Fibroblast of skin of right quadriceps (primary cell): ENCODE results near the gene FCHO1.
A peak's percentile ranks its signal among the peaks of the same experiment; 100 is the strongest.

Source experiments
- DNase-seq: peaks from one replicate; pipeline ENCODE4 v3.0.0-alpha.2; 2013

The FCHO1 gene

GRCh38 chr19:17734146-17734545, 17.1 kb upstream of the FCHO1 start:
- DNase-seq: no peak

GRCh38 chr19:17735410-17735809, 15.9 kb upstream of the FCHO1 start:
- DNase-seq: no peak

DNA sequence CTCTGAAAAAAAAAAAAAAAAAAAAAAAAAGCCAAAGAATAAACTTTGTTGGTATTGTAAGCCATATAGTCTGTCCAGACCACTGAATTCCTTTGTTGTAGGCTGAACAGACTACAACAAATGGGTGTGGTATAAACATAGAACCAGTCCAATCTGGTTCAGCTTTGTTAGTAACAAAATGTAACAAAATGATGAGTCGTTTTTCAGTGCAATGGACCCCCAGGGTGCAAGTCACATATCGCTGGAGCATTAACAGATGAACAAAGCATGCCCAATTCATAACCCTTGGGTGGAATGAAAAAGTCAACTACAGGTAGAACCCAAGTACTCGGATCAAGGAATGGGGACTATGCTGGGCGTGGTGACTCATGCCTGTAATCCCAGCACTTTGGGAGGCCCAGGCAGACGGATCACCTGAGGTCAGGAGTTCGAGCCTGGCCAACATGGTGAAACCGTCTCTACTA, 13.6 kb upstream of the FCHO1 start:
- peak; percentile 35 for DNase-seq

DNA sequence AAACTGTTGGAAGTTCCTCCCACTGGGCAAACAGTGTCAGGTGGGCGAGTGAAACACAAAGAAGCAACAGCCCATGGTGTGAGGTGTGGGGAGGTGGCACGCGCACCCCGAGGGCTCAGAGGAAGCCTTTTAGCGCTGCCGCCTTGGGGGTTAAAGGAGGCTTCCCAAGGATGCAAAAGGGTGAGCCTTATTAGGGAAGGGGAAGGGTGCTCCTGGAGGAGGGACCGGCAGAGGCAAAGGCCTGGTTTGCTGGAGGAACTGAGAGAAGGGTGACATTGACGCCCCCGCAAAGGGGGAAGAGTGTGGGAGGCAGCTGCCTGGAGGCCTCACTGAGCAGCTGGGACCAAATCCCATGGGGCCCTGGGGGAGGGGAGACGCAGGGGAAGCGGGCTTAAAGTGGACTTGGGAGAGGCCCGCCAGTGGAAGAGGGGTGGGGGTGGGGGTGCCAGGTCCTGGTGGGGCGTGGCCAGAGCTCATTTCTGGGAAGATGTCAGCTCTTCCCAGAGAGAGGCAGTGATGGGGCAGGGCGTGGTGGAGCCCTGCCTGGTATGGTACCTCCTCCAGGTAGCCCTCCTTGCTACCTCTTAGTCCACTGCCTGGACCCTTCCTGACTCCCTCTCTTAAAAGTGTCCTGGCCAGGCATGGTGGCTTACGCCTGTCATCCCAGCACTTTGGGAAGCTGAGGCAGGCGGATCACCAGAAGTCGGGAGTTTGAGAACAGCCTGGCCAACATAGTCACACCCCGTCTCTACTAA, 12.0 kb upstream of the FCHO1 start:
- DNase-seq: peak; percentile 18

- no peak for DNase-seq
These were observed 9.8 kb upstream of the FCHO1 start for GRCh38 chr19:17741456-17741855.

DNA sequence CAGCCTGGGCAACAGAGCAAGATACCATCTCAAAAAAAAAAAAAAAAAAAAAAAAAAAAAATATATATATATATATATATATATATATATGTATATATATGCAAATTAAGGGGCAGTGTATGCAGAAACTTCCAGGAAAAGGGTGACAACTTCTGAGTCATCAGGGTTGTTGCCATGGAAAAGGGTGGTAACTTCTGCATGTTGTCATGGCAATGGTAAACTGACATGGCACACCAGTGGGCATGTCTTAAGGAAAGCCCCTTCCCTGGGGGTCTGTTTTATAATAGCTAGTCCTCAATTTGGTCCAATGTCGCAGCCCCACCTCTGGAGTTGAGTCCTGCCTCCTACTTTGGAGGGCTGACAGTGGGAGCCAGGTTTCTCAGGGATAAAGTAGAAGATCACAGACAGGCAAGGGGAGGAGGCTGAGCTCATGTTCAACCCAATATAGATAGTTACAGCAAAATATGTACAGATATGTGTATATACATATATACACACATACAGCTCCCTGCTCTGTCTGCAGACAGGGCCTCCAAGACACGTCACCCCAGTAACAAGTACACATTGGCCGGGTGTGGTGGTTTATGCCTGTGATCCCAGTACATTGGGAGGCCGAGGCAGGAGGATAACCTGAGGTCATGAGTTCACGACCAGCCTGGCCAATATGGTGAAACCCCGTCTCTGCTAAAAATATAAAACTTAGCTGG, 7.2 kb upstream of the FCHO1 start:
- DNase-seq: peak; percentile 49

- peak; percentile 92 for DNase-seq
These were observed 3.8 kb upstream of the FCHO1 start for GRCh38 chr19:17747205-17748098.

DNA sequence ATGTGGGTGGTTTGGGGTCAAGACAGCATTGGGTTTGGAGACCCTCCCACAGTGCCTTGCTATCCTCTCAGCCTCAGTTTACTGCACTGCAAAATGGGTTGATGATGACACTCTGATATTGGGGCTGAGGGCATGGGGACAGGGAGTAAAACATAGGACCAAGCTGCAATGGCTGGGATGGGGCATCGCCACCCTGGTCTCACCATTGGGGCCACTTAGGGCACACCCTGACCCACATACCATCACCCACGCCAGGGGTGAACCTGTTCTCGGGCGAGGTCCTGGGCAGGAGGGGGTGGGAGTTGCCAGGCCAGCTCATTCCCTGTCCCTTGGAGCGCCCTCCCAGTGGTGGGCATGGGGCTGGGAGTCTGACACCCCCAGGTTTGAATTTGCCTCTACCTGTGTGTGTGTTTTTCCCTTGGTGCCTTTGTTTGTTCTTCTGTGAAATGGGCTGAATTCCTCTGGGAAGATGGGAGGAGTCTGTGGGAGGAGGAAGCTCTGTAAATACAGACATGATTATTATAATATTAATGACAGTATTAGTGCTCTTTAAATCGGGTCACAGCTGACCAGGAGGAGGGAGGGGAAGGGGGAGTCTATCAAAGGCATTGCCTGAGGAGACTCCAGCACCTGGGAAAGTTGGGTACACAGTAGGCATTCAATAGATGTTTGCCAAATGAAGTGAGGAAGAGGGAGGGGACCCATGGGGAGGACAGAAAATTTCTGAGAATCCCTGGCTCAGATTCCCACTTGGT, 2.2 kb upstream of the FCHO1 start:
- no peak for DNase-seq

GRCh38 chr19:17749912-17750317, 1.4 kb upstream of the FCHO1 start:
- DNase-seq: no peak

DNA sequence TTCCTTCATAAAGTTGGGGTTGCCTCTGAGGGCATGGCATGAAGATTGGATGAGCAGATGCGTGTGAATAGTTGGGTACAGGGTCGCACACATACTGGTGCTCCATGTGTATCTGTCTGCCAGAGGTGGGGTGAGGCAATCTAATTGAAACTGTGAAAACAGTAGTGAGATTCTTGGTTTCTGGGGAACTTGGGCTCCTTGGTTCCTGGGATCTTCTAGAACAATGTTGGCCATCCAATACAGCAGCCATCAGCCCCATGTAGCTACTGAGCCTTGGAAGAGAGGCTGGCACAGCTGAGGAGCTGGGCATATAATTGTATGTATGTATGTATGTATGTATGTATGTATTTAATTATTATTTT, 616 bp downstream of the FCHO1 start:
- no peak for DNase-seq

DNA sequence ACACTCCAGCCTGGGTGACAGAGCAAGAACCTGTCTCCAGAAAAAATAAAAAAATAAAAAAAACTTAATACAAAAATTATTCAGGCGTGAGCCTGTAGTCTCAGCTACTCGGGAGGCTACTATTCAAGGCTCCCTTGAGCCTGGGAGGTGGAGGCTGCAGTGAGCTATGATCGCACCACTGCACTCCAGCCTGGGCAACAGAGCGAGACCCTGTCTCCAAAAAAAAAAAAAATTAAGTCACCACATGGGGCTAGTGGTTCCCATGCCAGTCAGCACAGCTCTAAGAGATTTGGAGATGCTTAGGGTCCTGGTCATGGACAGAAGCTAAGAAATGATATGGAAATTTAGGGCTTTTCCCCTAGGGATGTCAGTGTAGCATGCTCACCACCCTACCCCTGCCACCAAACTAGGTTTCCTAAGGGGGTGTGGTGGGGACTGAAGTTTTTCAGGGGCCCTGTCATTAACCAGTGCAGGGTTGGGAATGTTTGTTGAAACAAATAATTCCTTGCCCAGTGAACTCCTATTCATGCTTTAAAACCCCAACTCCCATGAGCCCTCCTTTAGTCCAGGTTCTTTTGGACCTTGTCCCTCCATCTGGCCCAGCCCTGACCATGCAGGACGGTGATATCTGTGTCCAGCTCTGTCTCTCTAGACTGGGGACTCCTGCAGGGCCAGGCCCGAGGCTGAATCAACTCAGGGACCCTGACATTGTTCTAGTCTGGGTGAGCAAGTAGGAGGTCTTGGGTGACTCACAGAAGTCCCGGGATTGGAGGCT, 1.8 kb downstream of the FCHO1 start:
- DNase-seq: no peak

- no peak for DNase-seq
These were observed 2.7 kb downstream of the FCHO1 start for GRCh38 chr19:17753976-17754375.

- no peak for DNase-seq
These were observed 3.6 kb downstream of the FCHO1 start for GRCh38 chr19:17754634-17755442.

DNA sequence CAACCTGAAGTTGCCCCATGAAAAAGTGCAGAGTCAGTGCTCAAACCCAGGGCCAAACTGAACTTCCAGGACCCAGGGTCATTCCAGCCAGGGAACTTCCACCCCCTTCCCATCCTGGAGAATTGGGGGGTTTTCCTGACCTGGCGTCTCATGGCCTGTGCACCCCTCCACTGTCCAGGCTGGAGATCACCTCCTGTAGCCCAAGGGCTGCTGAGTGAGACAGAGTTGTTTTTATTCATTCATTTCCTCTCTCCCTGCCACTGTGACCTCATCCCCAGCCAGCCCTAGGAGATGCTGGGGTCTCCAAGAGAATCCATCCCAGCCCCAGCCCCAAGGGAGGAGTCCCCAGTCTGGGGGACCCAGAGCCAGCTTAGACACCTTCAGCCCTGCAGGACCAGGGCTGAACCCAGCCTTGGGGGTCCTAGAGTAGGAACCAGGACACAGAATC, 4.2 kb downstream of the FCHO1 start:
- no peak for DNase-seq

GRCh38 chr19:17755977-17756670, 4.8 kb downstream of the FCHO1 start:
- peak; percentile 37 for DNase-seq

- peak; percentile 48 for DNase-seq
These were observed 5.8 kb downstream of the FCHO1 start for GRCh38 chr19:17757125-17757524.

DNA sequence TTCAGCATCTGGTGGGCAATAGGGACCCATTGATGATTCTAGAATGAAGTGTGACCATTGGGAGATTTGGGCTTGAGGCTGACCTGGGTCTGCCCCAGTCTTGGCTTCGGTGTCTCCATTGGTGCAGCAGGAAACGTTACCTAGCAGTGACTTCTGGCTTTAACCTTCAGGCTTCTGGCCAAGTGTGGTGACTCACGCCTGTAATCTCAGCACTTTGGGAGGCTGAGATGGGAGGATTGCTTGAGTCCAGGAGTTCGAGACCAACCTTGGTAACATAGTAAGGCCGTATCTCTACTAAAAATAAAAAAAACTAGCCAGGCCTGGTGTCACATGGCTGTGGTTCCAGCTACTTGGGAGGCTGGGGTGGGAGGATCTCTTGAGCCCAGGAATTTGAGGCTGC, 7.2 kb downstream of the FCHO1 start:
- DNase-seq: no peak

- DNase-seq: no peak
These were observed 9.9 kb downstream of the FCHO1 start for GRCh38 chr19:17761148-17761547.

DNA sequence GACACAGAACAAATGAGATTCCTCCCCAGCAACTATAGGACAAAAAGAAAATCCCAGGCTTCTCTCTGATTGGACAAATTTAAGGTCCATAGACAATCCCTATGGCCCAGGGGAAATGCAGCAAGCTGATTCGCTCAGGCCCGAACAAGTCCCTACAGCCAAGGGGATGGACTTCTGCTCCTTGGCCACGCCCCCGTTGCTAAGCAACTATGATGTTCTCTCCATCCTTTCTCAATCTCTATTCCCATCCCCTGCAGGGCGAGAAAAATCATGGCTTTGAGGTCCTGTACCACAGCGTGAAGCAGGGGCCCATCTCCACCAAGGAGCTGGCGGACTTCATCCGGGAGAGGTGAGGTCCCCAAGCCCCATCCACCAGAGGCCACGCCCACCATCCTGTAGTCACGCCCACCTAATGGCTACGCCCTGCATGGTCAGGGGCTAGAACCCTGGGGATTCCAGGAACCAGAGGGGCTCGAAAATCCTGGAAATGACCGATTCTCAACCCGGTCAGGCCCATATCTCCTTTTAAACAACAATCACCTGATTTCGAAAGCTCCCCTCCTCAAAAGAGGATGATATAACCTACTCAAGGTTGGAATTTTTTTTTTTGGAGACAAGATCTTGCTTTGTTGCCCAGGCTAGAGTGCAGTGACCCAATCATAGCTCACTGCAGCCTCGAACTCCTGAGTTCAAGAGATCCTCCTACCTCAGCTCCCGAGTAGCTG, 11.4 kb downstream of the FCHO1 start:
- DNase-seq: peak; percentile 55

- DNase-seq: no peak
These were observed 13.1 kb downstream of the FCHO1 start for GRCh38 chr19:17764348-17764747.
